Measurements from ENCODE around the gene HOXA9.

Gene HOXA9

DNA sequence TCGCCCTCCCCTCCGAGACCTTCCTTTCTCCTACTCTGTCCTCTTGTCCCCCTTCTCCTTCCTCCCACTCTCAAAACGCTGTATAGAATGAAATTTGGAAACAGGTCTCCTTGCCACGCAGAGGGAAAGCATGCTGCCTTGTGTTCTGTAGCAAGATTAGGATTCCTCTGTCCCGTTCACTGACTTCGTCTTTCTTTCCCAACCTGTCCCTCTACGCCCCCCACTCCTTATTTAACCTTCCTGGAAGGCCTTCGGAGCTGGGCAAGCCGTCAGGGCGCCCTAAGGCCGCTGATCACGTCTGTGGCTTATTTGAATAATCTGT is 1.3 kb downstream of the HOXA9 start:
- TF ChIP-seq REST (IDR thresholded peaks at IDR 0.05; ENCODE audit: insufficient replicate concordance, low read depth) = no peak
- TF ChIP-seq, protein P1, sequence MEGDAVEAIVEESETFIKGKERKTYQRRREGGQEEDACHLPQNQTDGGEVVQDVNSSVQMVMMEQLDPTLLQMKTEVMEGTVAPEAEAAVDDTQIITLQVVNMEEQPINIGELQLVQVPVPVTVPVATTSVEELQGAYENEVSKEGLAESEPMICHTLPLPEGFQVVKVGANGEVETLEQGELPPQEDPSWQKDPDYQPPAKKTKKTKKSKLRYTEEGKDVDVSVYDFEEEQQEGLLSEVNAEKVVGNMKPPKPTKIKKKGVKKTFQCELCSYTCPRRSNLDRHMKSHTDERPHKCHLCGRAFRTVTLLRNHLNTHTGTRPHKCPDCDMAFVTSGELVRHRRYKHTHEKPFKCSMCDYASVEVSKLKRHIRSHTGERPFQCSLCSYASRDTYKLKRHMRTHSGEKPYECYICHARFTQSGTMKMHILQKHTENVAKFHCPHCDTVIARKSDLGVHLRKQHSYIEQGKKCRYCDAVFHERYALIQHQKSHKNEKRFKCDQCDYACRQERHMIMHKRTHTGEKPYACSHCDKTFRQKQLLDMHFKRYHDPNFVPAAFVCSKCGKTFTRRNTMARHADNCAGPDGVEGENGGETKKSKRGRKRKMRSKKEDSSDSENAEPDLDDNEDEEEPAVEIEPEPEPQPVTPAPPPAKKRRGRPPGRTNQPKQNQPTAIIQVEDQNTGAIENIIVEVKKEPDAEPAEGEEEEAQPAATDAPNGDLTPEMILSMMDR (IDR thresholded peaks at IDR 0.05; ENCODE audit: insufficient read depth, low read length) = no peak
- no peak for TF ChIP-seq GABPA (IDR thresholded peaks at IDR 0.05; ENCODE audit: low read depth)
- no peak for TF ChIP-seq SPI1 (IDR thresholded peaks at IDR 0.05; ENCODE audit: borderline replicate concordance, low read depth)
- TF ChIP-seq POLR2AphosphoS5 (IDR thresholded peaks at IDR 0.05; ENCODE audit: low read depth) = no peak
- Histone ChIP-seq H3K4me3 (replicated peaks; ENCODE audit: insufficient read depth, low read length) (no peak overlapping the region), H3K27ac (replicated peaks) (no peak overlapping the region), H3K27me3 (ENCODE audit: insufficient read depth, poor library complexity, severe bottlenecking) (peaks cover 61% of the 10 kb centered on the region)
- DNase-seq (ENCODE audit: low read depth in 1 of 2, low spot score in 1 of 2) = no peak

GRCh38 chr7:27163288-27164044 is 1.9 kb downstream of the HOXA9 start:
- no peak for DNase-seq (ENCODE audit: low read depth in 1 of 2, low spot score in 1 of 2)
- no peak overlapping the region for H3K27ac ChIP-seq (replicated peaks)
- H3K4me3 ChIP-seq (replicated peaks; ENCODE audit: insufficient read depth, low read length) = no peak overlapping the region
- H3K27me3 ChIP-seq (ENCODE audit: insufficient read depth, poor library complexity, severe bottlenecking) = peaks cover 59% of the 10 kb centered on the region
- TF ChIP-seq SPI1 (IDR thresholded peaks at IDR 0.05; ENCODE audit: borderline replicate concordance, low read depth) = no peak

GRCh38 chr7:27162561-27163287 is 2.6 kb downstream of the HOXA9 start:
- peaks cover 59% of the 10 kb centered on the region for H3K27me3 ChIP-seq (ENCODE audit: insufficient read depth, poor library complexity, severe bottlenecking)
- no peak for DNase-seq (ENCODE audit: low read depth in 1 of 2, low spot score in 1 of 2)
- TF ChIP-seq GABPA (IDR thresholded peaks at IDR 0.05; ENCODE audit: low read depth) (no peak), SPI1 (IDR thresholded peaks at IDR 0.05; ENCODE audit: borderline replicate concordance, low read depth) (no peak), REST (IDR thresholded peaks at IDR 0.05; ENCODE audit: insufficient replicate concordance, low read depth) (no peak), POLR2AphosphoS5 (IDR thresholded peaks at IDR 0.05; ENCODE audit: low read depth) (no peak)
- TF ChIP-seq, protein P1 (IDR thresholded peaks at IDR 0.05; ENCODE audit: insufficient read depth, low read length) = no peak
- no peak overlapping the region for H3K27ac ChIP-seq (replicated peaks)
- H3K4me3 ChIP-seq (replicated peaks; ENCODE audit: insufficient read depth, low read length) = no peak overlapping the region

DNA sequence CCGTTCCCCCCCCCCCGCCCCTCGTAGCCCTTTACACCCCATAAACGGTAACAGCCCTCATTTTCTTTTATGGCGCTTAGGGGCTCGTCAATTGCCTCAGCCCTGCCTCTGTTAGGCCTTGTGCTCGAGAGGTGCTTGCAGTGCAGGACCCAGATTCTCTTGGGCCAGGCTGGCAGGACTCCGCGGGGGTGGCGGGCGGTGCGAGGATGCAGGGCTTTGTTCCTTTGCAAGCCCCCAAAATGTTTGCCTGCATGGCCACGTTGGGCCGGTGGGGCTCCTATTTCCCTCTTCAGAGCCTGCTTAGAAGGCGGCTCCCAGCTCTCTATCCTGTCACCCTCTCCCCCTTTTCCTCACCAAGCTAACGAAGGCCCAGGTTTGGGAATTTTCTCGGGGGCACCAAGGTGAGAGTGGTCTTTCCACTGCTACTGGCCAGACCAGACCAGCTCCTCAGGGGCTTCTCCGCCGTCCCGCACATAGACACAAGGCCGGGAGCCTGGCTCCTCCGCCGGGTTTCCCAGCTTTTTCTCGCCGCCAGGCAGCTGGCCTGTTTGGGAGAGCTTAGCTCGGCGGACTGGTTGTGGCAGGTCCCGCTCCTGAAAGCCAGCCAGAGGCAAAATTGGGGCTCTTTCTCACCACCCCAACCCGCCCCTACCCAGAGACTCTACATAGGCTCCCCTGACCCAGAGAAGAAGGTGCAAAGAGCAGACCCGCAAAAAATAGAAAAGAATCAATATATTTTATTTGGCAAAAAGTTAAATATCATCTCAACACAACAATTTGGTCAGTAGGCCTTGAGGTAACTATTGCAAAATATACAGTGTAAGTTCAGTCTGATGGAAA is 3.4 kb downstream of the HOXA9 start:
- Histone ChIP-seq H3K27ac (replicated peaks) (no peak overlapping the region), H3K4me3 (replicated peaks; ENCODE audit: insufficient read depth, low read length) (peak overlapping the region; percentile 74; the same call in 1 of the 2 replicates), H3K27me3 (ENCODE audit: insufficient read depth, poor library complexity, severe bottlenecking) (peaks cover 59% of the 10 kb centered on the region)
- no peak for DNase-seq (ENCODE audit: low read depth in 1 of 2, low spot score in 1 of 2)
- TF ChIP-seq, protein P1 (IDR thresholded peaks at IDR 0.05; ENCODE audit: insufficient read depth, low read length) = no peak
- TF ChIP-seq GABPA (IDR thresholded peaks at IDR 0.05; ENCODE audit: low read depth) (no peak), SPI1 (IDR thresholded peaks at IDR 0.05; ENCODE audit: borderline replicate concordance, low read depth) (no peak), POLR2AphosphoS5 (IDR thresholded peaks at IDR 0.05; ENCODE audit: low read depth) (no peak), REST (IDR thresholded peaks at IDR 0.05; ENCODE audit: insufficient replicate concordance, low read depth) (no peak)
